ENCODE measurements around the gene DHRS3.

DHRS3 gene

DNA sequence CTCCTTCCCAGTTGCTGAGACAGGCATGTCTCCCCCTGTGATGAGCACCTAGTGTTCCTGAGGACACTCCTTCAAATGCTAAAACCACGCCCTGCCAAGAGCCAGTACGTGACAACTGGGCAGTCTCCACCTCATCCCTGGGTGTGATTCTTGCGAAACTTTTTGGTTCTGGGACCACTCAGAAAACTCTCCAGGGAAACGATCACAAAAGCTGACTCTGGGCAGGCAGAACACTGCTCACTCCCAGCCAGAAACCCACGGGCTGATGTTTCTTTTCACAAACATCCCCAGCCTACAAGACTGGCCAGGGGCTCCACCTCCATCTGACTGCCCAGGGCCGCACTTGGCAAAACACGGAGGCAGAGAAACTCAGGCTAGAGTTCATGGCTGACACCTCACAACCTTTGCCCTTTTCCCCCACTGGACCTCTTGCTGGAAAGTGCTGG lies 24.4 kb downstream of the DHRS3 start:
- DNase-seq (ENCODE audit: low read depth): no peak
- no peak overlapping the region for H3K4me3 ChIP-seq (ENCODE audit: low read depth, low read length)
- TF ChIP-seq, protein P1, sequence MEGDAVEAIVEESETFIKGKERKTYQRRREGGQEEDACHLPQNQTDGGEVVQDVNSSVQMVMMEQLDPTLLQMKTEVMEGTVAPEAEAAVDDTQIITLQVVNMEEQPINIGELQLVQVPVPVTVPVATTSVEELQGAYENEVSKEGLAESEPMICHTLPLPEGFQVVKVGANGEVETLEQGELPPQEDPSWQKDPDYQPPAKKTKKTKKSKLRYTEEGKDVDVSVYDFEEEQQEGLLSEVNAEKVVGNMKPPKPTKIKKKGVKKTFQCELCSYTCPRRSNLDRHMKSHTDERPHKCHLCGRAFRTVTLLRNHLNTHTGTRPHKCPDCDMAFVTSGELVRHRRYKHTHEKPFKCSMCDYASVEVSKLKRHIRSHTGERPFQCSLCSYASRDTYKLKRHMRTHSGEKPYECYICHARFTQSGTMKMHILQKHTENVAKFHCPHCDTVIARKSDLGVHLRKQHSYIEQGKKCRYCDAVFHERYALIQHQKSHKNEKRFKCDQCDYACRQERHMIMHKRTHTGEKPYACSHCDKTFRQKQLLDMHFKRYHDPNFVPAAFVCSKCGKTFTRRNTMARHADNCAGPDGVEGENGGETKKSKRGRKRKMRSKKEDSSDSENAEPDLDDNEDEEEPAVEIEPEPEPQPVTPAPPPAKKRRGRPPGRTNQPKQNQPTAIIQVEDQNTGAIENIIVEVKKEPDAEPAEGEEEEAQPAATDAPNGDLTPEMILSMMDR (IDR thresholded peaks at IDR 0.05; ENCODE audit: control insufficient read depth, extremely low read depth, insufficient read depth): no peak

DNA sequence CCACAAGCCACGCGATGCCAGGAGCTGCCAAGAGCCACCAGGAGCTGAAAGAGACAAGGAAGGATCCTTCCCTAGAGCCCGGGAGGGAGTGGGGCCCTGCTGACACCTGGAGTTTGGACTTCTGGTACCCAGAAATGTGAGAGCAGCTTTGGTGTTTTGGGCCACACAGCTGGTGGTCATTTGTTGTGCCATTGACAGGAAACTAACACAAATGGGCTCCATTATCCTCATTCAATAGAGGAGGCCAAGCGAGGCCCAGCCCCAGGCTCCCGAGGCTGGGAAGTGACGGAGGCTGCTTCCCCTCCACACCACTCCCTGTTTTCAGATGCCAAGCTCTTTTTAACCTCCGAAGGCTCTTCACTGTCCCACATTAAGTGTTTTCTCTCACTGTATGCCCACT lies 25.5 kb downstream of the DHRS3 start:
- TF ChIP-seq, protein P1 (IDR thresholded peaks at IDR 0.05; ENCODE audit: control insufficient read depth, extremely low read depth, insufficient read depth): no peak
- no peak for DNase-seq (ENCODE audit: low read depth)
- no peak overlapping the region for H3K4me3 ChIP-seq (ENCODE audit: low read depth, low read length)

DNA sequence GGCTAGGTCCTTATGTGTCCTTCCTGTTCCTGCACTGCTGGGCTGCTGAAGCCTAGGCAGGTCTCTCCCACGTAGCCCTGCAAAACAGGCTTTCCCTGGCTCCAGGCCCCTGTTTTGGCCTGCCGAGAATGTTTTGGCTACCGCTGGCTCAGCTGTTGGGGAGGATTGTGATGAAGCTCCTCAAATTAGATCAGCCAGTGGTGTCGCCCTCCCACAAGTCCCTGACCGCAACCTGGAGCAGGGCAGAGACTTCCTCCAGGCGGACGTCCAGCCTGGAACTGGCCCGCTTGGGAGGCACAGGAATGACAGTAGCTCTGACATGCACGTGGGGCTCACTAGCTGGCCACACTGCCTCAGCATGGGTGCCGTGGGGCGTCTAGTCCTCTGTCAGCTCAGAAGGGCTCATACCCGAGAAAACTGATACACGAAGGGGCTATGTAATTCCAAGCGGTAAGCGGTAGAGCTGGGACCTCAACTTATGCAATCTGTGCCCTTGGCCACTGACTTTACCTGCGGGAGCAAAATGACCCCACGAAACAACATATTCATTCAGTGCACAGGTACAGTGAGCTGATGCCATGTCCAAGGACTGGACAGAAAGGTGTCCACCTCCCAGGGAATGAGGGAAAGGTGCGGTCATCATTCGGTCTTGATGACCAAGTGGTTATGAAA lies 26.6 kb downstream of the DHRS3 start:
- TF ChIP-seq, protein P1 (IDR thresholded peaks at IDR 0.05; ENCODE audit: control insufficient read depth, extremely low read depth, insufficient read depth): no peak
- DNase-seq (ENCODE audit: low read depth): no peak
- no peak overlapping the region for H3K4me3 ChIP-seq (ENCODE audit: low read depth, low read length)

DNA sequence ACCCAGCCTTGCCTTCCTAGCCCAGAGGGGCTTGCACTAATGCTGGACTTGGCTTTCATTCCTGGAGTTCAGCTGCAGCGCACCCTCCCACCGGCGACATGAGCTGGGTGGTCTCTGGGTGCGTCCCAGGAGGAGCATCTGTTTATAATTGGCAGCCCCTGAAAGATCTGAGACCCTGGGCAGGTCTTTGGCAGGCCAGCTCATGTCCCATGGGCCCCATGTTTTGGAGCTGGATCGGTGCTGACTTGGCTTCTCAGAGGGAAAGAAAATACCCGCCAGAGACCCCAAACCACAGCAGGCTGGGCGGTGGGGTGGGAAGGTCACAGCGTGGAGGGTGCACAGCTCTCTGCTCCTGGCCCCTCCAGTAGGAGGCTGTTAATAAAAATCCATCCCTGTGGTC lies 29.3 kb downstream of the DHRS3 start:
- no peak overlapping the region for H3K4me3 ChIP-seq (ENCODE audit: low read depth, low read length)
- no peak for DNase-seq (ENCODE audit: low read depth)
- TF ChIP-seq, protein P1 (IDR thresholded peaks at IDR 0.05; ENCODE audit: control insufficient read depth, extremely low read depth, insufficient read depth): no peak

DNA sequence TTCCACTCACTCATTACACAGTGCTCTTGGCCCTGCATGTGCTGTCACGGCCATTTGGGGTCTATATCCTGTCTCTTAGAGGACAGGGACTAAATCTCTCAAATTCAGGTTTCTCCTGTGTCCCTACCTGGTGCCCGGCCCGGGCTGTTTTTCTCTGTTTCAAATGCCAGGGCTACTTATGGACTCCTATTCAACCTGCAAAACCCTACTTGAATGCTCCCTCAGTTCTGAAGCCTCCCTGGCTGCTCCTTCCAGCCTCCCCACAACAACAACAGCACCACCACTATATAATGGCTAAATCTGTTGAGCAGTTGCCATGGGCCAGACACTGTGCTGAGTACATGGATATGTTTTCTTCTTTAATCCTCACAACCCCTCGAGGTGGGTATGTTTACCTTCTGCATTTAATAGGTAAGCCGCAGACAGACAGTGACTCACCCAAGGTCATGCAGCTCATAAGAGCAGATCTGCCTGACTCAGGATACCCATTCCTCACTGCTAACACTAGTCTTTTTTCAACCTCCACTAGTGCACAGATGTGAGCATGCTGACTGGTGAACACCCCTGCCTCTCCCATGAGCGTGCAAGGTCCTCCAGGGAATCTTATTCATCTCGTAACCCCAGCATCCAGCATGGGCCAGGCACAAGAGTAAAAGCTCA lies 29.9 kb downstream of the DHRS3 start:
- no peak overlapping the region for H3K4me3 ChIP-seq (ENCODE audit: low read depth, low read length)
- DNase-seq (ENCODE audit: low read depth): no peak
- TF ChIP-seq, protein P1 (IDR thresholded peaks at IDR 0.05; ENCODE audit: control insufficient read depth, extremely low read depth, insufficient read depth): no peak

GRCh38 chr1:12585951-12586942 lies 31.8 kb downstream of the DHRS3 start:
- H3K4me3 ChIP-seq (ENCODE audit: low read depth, low read length): no peak overlapping the region
- TF ChIP-seq, protein P1 (IDR thresholded peaks at IDR 0.05; ENCODE audit: control insufficient read depth, extremely low read depth, insufficient read depth): no peak
- no peak for DNase-seq (ENCODE audit: low read depth)
